Measurements from ENCODE around the gene PRKCQ. TPM values are rescaled to one million over a fixed set of nuclear protein-coding genes. Genes with fewer than 3 reads are reported as not detected.

Gene PRKCQ
- total RNA-seq, 2 experiments from 2014 or later: 4.0 to 7.8 TPM

- BruUV-seq (replicated peaks): no TSS peak
- intact Hi-C loops (cut with micrococcal nuclease; ENCODE audit: unreplicated experiment): no loop called here
- Histone ChIP-seq H3K36me3 (ENCODE audit: insufficient read depth, low read length) (no peaks in the 10 kb centered on the region), H3K4me3 (ENCODE audit: low read depth, low read length, poor library complexity, severe bottlenecking) (no peak overlapping the region), H3K79me2 (ENCODE audit: insufficient read depth, low read depth, low read length) (no peaks in the 10 kb centered on the region), H3K4me1 (ENCODE audit: insufficient read depth, low read length, poor library complexity, severe bottlenecking) (no peaks in the 10 kb centered on the region), H4K20me1 (ENCODE audit: insufficient read depth, low read length) (no peaks in the 10 kb centered on the region), H3K27ac (ENCODE audit: low read depth, low read length, poor library complexity, severe bottlenecking) (no peak overlapping the region), H3K9me3 (ENCODE audit: low read length) (no peaks in the 10 kb centered on the region; the same call in 1 of the 2 replicates), H3K9me2 (ENCODE audit: insufficient read depth, low read length) (no peaks in the 10 kb centered on the region), H2AFZ (ENCODE audit: low read length) (no peak overlapping the region), H3K4me2 (ENCODE audit: low read length) (no peak overlapping the region)
- ChIA-PET POLR2A (no interaction called here), CTCF (ENCODE audit: unreplicated experiment) (no interaction called here)
- no peak for TF ChIP-seq CTCF (conservative IDR thresholded peaks at IDR 0.05; ENCODE audit: low read length)
- TF ChIP-seq EZH2phosphoT487 (IDR thresholded peaks at IDR 0.05; ENCODE audit: borderline replicate concordance, low read depth, low read length): no peak
- DNase-seq (ENCODE audit: low spot score): no peak
Observed at GRCh38 chr10:6618340-6618739, 38.3 kb upstream of the PRKCQ start.

GRCh38 chr10:6617309-6618076 is 37.4 kb upstream of the PRKCQ start:
- Histone ChIP-seq H2AFZ (ENCODE audit: low read length) (no peak overlapping the region), H3K27ac (ENCODE audit: low read depth, low read length, poor library complexity, severe bottlenecking) (no peak overlapping the region), H3K79me2 (ENCODE audit: insufficient read depth, low read depth, low read length) (no peaks in the 10 kb centered on the region), H4K20me1 (ENCODE audit: insufficient read depth, low read length) (no peaks in the 10 kb centered on the region), H3K4me2 (ENCODE audit: low read length) (no peak overlapping the region), H3K4me1 (ENCODE audit: insufficient read depth, low read length, poor library complexity, severe bottlenecking) (no peaks in the 10 kb centered on the region), H3K4me3 (ENCODE audit: low read depth, low read length, poor library complexity, severe bottlenecking) (no peak overlapping the region), H3K9me2 (ENCODE audit: insufficient read depth, low read length) (no peaks in the 10 kb centered on the region; the same call in 1 of the 2 replicates), H3K9me3 (ENCODE audit: low read length) (no peaks in the 10 kb centered on the region; the same call in 1 of the 2 replicates), H3K36me3 (ENCODE audit: insufficient read depth, low read length) (no peaks in the 10 kb centered on the region)
- no peak for TF ChIP-seq CTCF (conservative IDR thresholded peaks at IDR 0.05; ENCODE audit: low read length)
- no peak for TF ChIP-seq EZH2phosphoT487 (IDR thresholded peaks at IDR 0.05; ENCODE audit: borderline replicate concordance, low read depth, low read length)
- DNase-seq (ENCODE audit: low spot score): no peak
- ChIA-PET CTCF (ENCODE audit: unreplicated experiment) (no interaction called here), POLR2A (no interaction called here)
- intact Hi-C loops (cut with micrococcal nuclease; ENCODE audit: unreplicated experiment): no loop called here
- no TSS peak for BruUV-seq (replicated peaks)

- no peak overlapping the region for H3K4me2 ChIP-seq (ENCODE audit: low read length)
- intact Hi-C loops (cut with micrococcal nuclease; ENCODE audit: unreplicated experiment): no loop called here
- no peaks in the 10 kb centered on the region for H3K36me3 ChIP-seq (ENCODE audit: insufficient read depth, low read length)
- H3K4me1 ChIP-seq (ENCODE audit: insufficient read depth, low read length, poor library complexity, severe bottlenecking): no peaks in the 10 kb centered on the region
- no peaks in the 10 kb centered on the region; the same call in 1 of the 2 replicates for H3K9me2 ChIP-seq (ENCODE audit: insufficient read depth, low read length)
- no peak for DNase-seq (ENCODE audit: low spot score)
- no peaks in the 10 kb centered on the region for H4K20me1 ChIP-seq (ENCODE audit: insufficient read depth, low read length)
- ChIA-PET POLR2A (no interaction called here), CTCF (ENCODE audit: unreplicated experiment) (no interaction called here)
- H3K9me3 ChIP-seq (ENCODE audit: low read length): no peaks in the 10 kb centered on the region; the same call in 1 of the 2 replicates
- H3K79me2 ChIP-seq (ENCODE audit: insufficient read depth, low read depth, low read length): no peaks in the 10 kb centered on the region
- no peak overlapping the region for H3K27ac ChIP-seq (ENCODE audit: low read depth, low read length, poor library complexity, severe bottlenecking)
- H2AFZ ChIP-seq (ENCODE audit: low read length): no peak overlapping the region
- no peak overlapping the region for H3K4me3 ChIP-seq (ENCODE audit: low read depth, low read length, poor library complexity, severe bottlenecking)
- BruUV-seq (replicated peaks): no TSS peak
- no peak for TF ChIP-seq EZH2phosphoT487 (IDR thresholded peaks at IDR 0.05; ENCODE audit: borderline replicate concordance, low read depth, low read length)
- no peak for TF ChIP-seq CTCF (conservative IDR thresholded peaks at IDR 0.05; ENCODE audit: low read length)
Observed at GRCh38 chr10:6615971-6616370, 35.9 kb upstream of the PRKCQ start.

Measured in OCI-LY7 (cell line).